H1 (cell line): ENCODE results near the gene ZNF496. TPM values are rescaled to one million over a fixed set of nuclear protein-coding genes. Genes with fewer than 3 reads are reported as not detected.
A peak's percentile ranks its signal among the peaks of the same experiment; 100 is the strongest.

ENCODE experiments used
- CTCF ChIA-PET: fragments of 300-600 bp; sonication (Branson Sonifier 250); formaldehyde crosslinking; loops from one replicate; lab custom pipeline; 2021; ENCODE audit not compliant: partially characterized antibody; lab: Charles Lee
- POLR2A ChIA-PET: fragments of 300-600 bp; sonication (Branson Sonifier 250); formaldehyde crosslinking; loops from one replicate; lab custom pipeline; 2021; ENCODE audit warnings: inconsistent platforms; ENCODE audit not compliant: partially characterized antibody; lab: Charles Lee
- DNase-seq, 2 experiments: peaks; one replicate each; pipeline versions ENCODE4 v3.0.0 to v3.0.0-alpha.2; 2010 to 2022; ENCODE audit warnings: low spot score in 2 of 2, low read depth in 1 of 2, mixed read lengths in 1 of 2
- FAIRE-seq: peaks from 2 replicates; lab custom pipeline; 2011; peaks lifted over from hg19 to GRCh38; lab: Jason Lieb, UNC
- H2AFZ ChIP-seq: 2 replicates; pipeline ENCODE4 v1.8.1; 2012; ENCODE audit warnings: low read length, inconsistent platforms
- H2AK5ac ChIP-seq: 2 replicates; pipeline ENCODE4 v1.6.1; 2013; ENCODE audit warnings: low read depth, low read length
- H2BK120ac ChIP-seq: replicated peaks from 2 replicates; pipeline ENCODE3; 2013; ENCODE audit warnings: low read depth, low read length, inconsistent platforms
- H2BK12ac ChIP-seq: 2 replicates; pipeline ENCODE4 v1.6.1; 2013; ENCODE audit warnings: low read depth, low read length
- H2BK15ac ChIP-seq: 2 replicates; pipeline ENCODE4 v1.6.1; 2013; ENCODE audit warnings: low read length
- H2BK20ac ChIP-seq: 2 replicates; pipeline ENCODE4 v1.6.1; 2013; ENCODE audit warnings: low read length
- H2BK5ac ChIP-seq: 2 replicates; pipeline ENCODE4 v1.6.1; 2013; ENCODE audit warnings: low read depth, low read length
- H3K14ac ChIP-seq: 2 replicates; pipeline ENCODE4 v1.6.1; 2013; ENCODE audit warnings: inconsistent platforms; ENCODE audit not compliant: insufficient read length
- H3K18ac ChIP-seq: 2 replicates; pipeline ENCODE4 v1.6.1; 2013; ENCODE audit warnings: low read length; ENCODE audit errors: extremely low read depth
- H3K23ac ChIP-seq: 2 replicates; pipeline ENCODE4 v1.6.1; 2013; ENCODE audit warnings: inconsistent platforms; ENCODE audit not compliant: insufficient read length
- H3K23me2 ChIP-seq: 2 replicates; pipeline ENCODE4 v1.6.1; 2013; ENCODE audit warnings: low read depth, low read length
- H3K27ac ChIP-seq: 2 replicates; pipeline ENCODE4 v1.6.1; 2011; ENCODE audit warnings: low read depth, low read length, inconsistent platforms
- H3K27me3 ChIP-seq, 4 experiments: replicated peaks in 1 of 4; 1 replicate in 1 of 4; 2 replicates in 3 of 4; pipeline versions ENCODE4 v1.6.1 to v1.8.1; 2011 to 2013; ENCODE audit warnings: low read length in 3 of 4, mild to moderate bottlenecking in 3 of 4, inconsistent platforms in 2 of 4, mixed read lengths in 2 of 4, moderate library complexity in 1 of 4; ENCODE audit not compliant: control insufficient read depth in 3 of 4, insufficient read depth in 3 of 4; ENCODE audit errors: extremely low read depth in 1 of 4
- H3K36me3 ChIP-seq, 4 experiments: 2 replicates each; pipeline versions ENCODE4 v1.6.1 to v1.8.1; 2011 to 2013; ENCODE audit warnings: mild to moderate bottlenecking in 4 of 4, low read length in 3 of 4, moderate library complexity in 2 of 4, control low read depth in 1 of 4, inconsistent platforms in 1 of 4; ENCODE audit not compliant: insufficient read depth in 4 of 4, control insufficient read depth in 2 of 4
- H3K4ac ChIP-seq: replicated peaks from 2 replicates; pipeline ENCODE3; 2013; ENCODE audit warnings: low read length, low read depth, mixed read lengths, inconsistent platforms; ENCODE audit not compliant: insufficient read length
- H3K4me1 ChIP-seq, 4 experiments: replicated peaks in 1 of 4; 1 replicate in 1 of 4; 2 replicates in 3 of 4; pipeline versions ENCODE4 v1.6.1 to v1.8.1; 2011 to 2013; ENCODE audit warnings: low read length in 3 of 4, inconsistent platforms in 2 of 4, mixed read lengths in 1 of 4; ENCODE audit not compliant: insufficient read depth in 4 of 4, control insufficient read depth in 3 of 4
- H3K4me2 ChIP-seq, 2 experiments: 2 replicates each; pipeline versions ENCODE4 v1.6.1 to v1.8.1; 2011 to 2013; ENCODE audit warnings: low read depth in 2 of 2, low read length in 2 of 2, control low read depth in 1 of 2, inconsistent platforms in 1 of 2, mild to moderate bottlenecking in 1 of 2; ENCODE audit not compliant: insufficient read depth in 1 of 2
- H3K4me3 ChIP-seq, 4 experiments: fragments of 200-600, 300-600 bp in 1 of 4; sonication (generic), shearing (Covaris generic), sonication (Bioruptor Twin) in 1 of 4; 2 replicates each; pipeline versions ENCODE4 v1.5.1 to v1.8.1; 2011 to 2016; ENCODE audit warnings: low read length in 4 of 4, low read depth in 3 of 4, control low read depth in 2 of 4, inconsistent platforms in 2 of 4, mild to moderate bottlenecking in 2 of 4, mixed read lengths in 1 of 4, moderate library complexity in 1 of 4; ENCODE audit not compliant: insufficient read depth in 2 of 4; ENCODE audit errors: extremely low read depth in 1 of 4
- H3K56ac ChIP-seq: replicated peaks from 2 replicates; pipeline ENCODE3; 2013; ENCODE audit warnings: low read depth, mild to moderate bottlenecking, mixed read lengths, low read length, inconsistent platforms; ENCODE audit not compliant: insufficient read length
- H3K79me1 ChIP-seq: 2 replicates; pipeline ENCODE4 v1.6.1; 2013; ENCODE audit warnings: low read depth, low read length, control low read depth
- H3K79me2 ChIP-seq, 2 experiments: 2 replicates each; pipeline versions ENCODE4 v1.6.1 to v1.8.1; 2012 to 2013; ENCODE audit warnings: low read length in 2 of 2, mild to moderate bottlenecking in 2 of 2, inconsistent platforms in 1 of 2; ENCODE audit not compliant: insufficient read depth in 2 of 2, control insufficient read depth in 1 of 2
- H3K9ac ChIP-seq, 4 experiments: replicated peaks in 1 of 4; 1 replicate in 1 of 4; 2 replicates in 3 of 4; pipeline versions ENCODE4 v1.6.1 to v1.8.1; 2011 to 2013; ENCODE audit warnings: low read depth in 3 of 4, low read length in 3 of 4, control low read depth in 2 of 4, mild to moderate bottlenecking in 2 of 4, moderate library complexity in 2 of 4, inconsistent platforms in 1 of 4; ENCODE audit errors: extremely low read depth in 1 of 4
- H3K9me3 ChIP-seq, 2 experiments: 2 replicates each; pipeline versions ENCODE4 v1.6.1 to v1.8.1; 2012 to 2013; ENCODE audit warnings: mild to moderate bottlenecking in 2 of 2, moderate library complexity in 2 of 2, control low read depth in 1 of 2, inconsistent platforms in 1 of 2, low read depth in 1 of 2, low read length in 1 of 2, mixed read lengths in 1 of 2; ENCODE audit not compliant: insufficient read depth in 2 of 2
- H4K20me1 ChIP-seq, 2 experiments: replicated peaks in 1 of 2; 2 replicates each; pipeline versions ENCODE3 to v1.8.1; 2011 to 2013; ENCODE audit warnings: inconsistent platforms in 2 of 2, low read length in 2 of 2, mild to moderate bottlenecking in 1 of 2; ENCODE audit not compliant: insufficient read depth in 2 of 2, control insufficient read depth in 1 of 2
- H4K5ac ChIP-seq: 2 replicates; pipeline ENCODE4 v1.6.1; 2013; ENCODE audit warnings: low read length, low read depth, mixed read lengths, inconsistent platforms; ENCODE audit not compliant: insufficient read length
- H4K8ac ChIP-seq: 2 replicates; pipeline ENCODE4 v1.8.0; 2013; ENCODE audit warnings: mild to moderate bottlenecking, moderate library complexity, low read length, inconsistent platforms; ENCODE audit not compliant: insufficient read depth; ENCODE audit errors: extremely low read depth
- H4K91ac ChIP-seq: replicated peaks from 2 replicates; pipeline ENCODE3; 2013; ENCODE audit warnings: low read length, mixed read lengths, inconsistent platforms; ENCODE audit not compliant: insufficient read length
- POLR2AphosphoS5 ChIP-seq: IDR thresholded peaks from 2 replicates; pipeline ENCODE4 v1.6.1; 2011; ENCODE audit warnings: low read depth, low read length
- SP4 ChIP-seq: IDR thresholded peaks from 2 replicates; pipeline ENCODE4 v1.6.1; 2012; ENCODE audit warnings: low read length, inconsistent platforms
- WGBS, 2 experiments: shearing (Covaris generic) in 1 of 2; methylation state at CpG; one replicate each; pipeline versions ENCODE4 v1.1.6 to v1.1.7; 2013 to 2015; ENCODE audit warnings: low lambda C conversion rate in 2 of 2, mixed read lengths in 2 of 2, inconsistent platforms in 1 of 2, low coverage in 1 of 2, missing lambda C conversion rate in 1 of 2; ENCODE audit not compliant: insufficient replicate concordance in 2 of 2, insufficient coverage in 1 of 2, insufficient read length in 1 of 2; ENCODE audit errors: extremely low coverage in 1 of 2, missing lambda C conversion rate in 1 of 2; 5-methylcytosine and 5-hydroxymethylcytosine counted together
- polyA plus RNA-seq, 7 experiments: library from polyadenylated mRNA; depleted of rRNA in 3 of 7; stranded (reverse) in 5 of 7; unstranded in 2 of 7; fragments of >200 nt in 5 of 7; fragments of 200-250 nt in 2 of 7; gene quantifications; 1 replicate in 5 of 7; 2 replicates in 1 of 7; 4 replicates in 1 of 7; pipeline versions ENCODE4 v1.2.1 to v1.2.3, GENCODE V29; 2011 to 2013; ENCODE audit warnings: missing spikeins in 2 of 7, mixed read lengths in 2 of 7
- total RNA-seq: library from RNA; stranded (reverse); fragmentation: NEBNext Ultra II Directional; extraction: Animal tissue kit (Norgen Biotek cat#: 25700); gene quantifications from 2 replicates; pipeline ENCODE4 v1.2.1, GENCODE V29; 2021

Gene ZNF496
- total and polyA plus RNA-seq, 2 of the 8 experiments (the other 6 are each of a cell fraction or from before 2014, with no cell fraction given): 27.9 to 71.4 TPM

- Histone ChIP-seq H2BK15ac (no peak overlapping the region), H2AK5ac (peak overlapping the region; percentile 93), H3K9ac (peak overlapping the region in 1 of 4 experiments; percentile 26; a peak in 1 of 7 replicates), H3K18ac (peak overlapping the region; percentile 90), H3K36me3 (peaks cover 19 to 35% (median 29%) of the 10 kb centered on the region in 4 experiments), H3K27me3 (no peaks in the 10 kb centered on the region), H2BK20ac (peak overlapping the region; percentile 24; the same call in 1 of the 2 replicates), H4K20me1 (no peaks in the 10 kb centered on the region), H3K4me3 (no peak overlapping the region)
- FAIRE-seq: no peak
- 0 out of 2 replicates have a peak, but pooled peaks have one; percentile 23 for TF ChIP-seq POLR2AphosphoS5
- no peak for TF ChIP-seq SP4
- TF ChIP-seq, all 59 proteins: peak for 1
- DNase-seq: no peak
- Histone ChIP-seq H3K79me2 (no peaks in the 10 kb centered on the region), H2BK12ac (peak overlapping the region; percentile 92; the same call in 1 of the 2 replicates), H2BK120ac (no peak overlapping the region), H2BK5ac (peak overlapping the region; percentile 79; the same call in 1 of the 2 replicates), H3K27ac (peak overlapping the region; percentile 8), H2AFZ (no peak overlapping the region), H3K79me1 (peaks cover 4% of the 10 kb centered on the region; the same call in 1 of the 2 replicates), H3K4ac (no peak overlapping the region), H3K9me3 (peaks cover 0 to 8% of the 10 kb centered on the region in 2 experiments; a peak in 1 of 4 replicates), H3K4me2 (peak overlapping the region; percentile 10 to 12; a peak in 1 of 4 replicates), H3K23ac (no peak overlapping the region), H3K14ac (no peak overlapping the region), H3K56ac (no peak overlapping the region), H4K5ac (no peak overlapping the region), H3K4me1 (peaks cover 23 to 47% (median 44%) of the 10 kb centered on the region in 4 experiments), H4K91ac (peak overlapping the region; percentile 49), H3K23me2 (no peaks in the 10 kb centered on the region; the same call in 1 of the 2 replicates), H4K8ac (no peak overlapping the region)
- POLR2A ChIA-PET: interaction anchor here (1.0 to 8.1 kb wide), 5 partner anchors 8 to 35 kb away, joined by 3 to 46 read pairs (median 5); partner anchors contain the start of gene ZNF496
- WGBS, 2 experiments: 66% methylated on average over 9 of the region's 9 CpGs; no CpG with 5 or more reads in 1 of the 2 experiments
- CTCF ChIA-PET: interaction anchor here (0.5 to 1.7 kb wide), 3 partner anchors 8 to 115 kb away, joined by 3 to 4 read pairs (median 4); no protein-coding TSS in a partner anchor
These were observed 34.2 kb downstream of the ZNF496 start for GRCh38 chr1:247297263-247298123.
